Endothelial cell of umbilical vein (primary cell): ENCODE results near the gene ASAP2. TPM values are rescaled to one million over a fixed set of nuclear protein-coding genes. Genes with fewer than 3 reads are reported as not detected.

Experiments
- BruUV-seq: library from RNA; stranded (reverse); fragments of 400-500 nt; replicated peaks from 2 replicates; lab custom pipeline; 2021; lab: Mats Ljungman, UMichigan
- CTCF ChIA-PET: fragments of 300-600, 350-600 bp; sonication (Branson Sonifier 250); formaldehyde crosslinking; loops from one replicate; lab custom pipeline; 2021; ENCODE audit warnings: antibody characterized with exemption, inconsistent platforms; lab: Charles Lee
- POLR2A ChIA-PET: fragments of 300-600, 350-600 bp; sonication (Branson Sonifier 250); formaldehyde crosslinking; loops from one replicate; lab custom pipeline; 2021; ENCODE audit warnings: antibody characterized with exemption, inconsistent platforms; lab: Charles Lee
- DNase-seq: peaks from one replicate; pipeline ENCODE4 v3.0.0-alpha.2; 2011; ENCODE audit warnings: low read depth, low spot score
- FAIRE-seq: peaks from 2 replicates; lab custom pipeline; 2011; peaks lifted over from hg19 to GRCh38; lab: Jason Lieb, UNC
- H2AFZ ChIP-seq: 2 replicates; pipeline ENCODE4 v1.6.0; 2012; ENCODE audit warnings: low read depth, low read length, control low read depth, inconsistent platforms
- H3K27ac ChIP-seq: 2 replicates; pipeline ENCODE4 v1.5.1; 2011; ENCODE audit warnings: low read depth, mild to moderate bottlenecking, control low read depth, low read length, moderate library complexity; ENCODE audit not compliant: insufficient read depth
- H3K27me3 ChIP-seq, 2 experiments: 2 replicates each; pipeline versions ENCODE4 v1.6.0 to v1.6.1; 2011; ENCODE audit warnings: low read length in 2 of 2, mixed read lengths in 1 of 2; ENCODE audit not compliant: control insufficient read depth in 2 of 2, insufficient read depth in 2 of 2
- H3K36me3 ChIP-seq, 2 experiments: 2 replicates in 1 of 2; 3 replicates in 1 of 2; pipeline ENCODE4 v1.5.1; 2011; ENCODE audit warnings: low read length in 2 of 2, mild to moderate bottlenecking in 1 of 2, moderate library complexity in 1 of 2; ENCODE audit not compliant: control insufficient read depth in 2 of 2, insufficient read depth in 2 of 2; ENCODE audit errors: extremely low read depth in 1 of 2
- H3K4me1 ChIP-seq: 3 replicates; pipeline ENCODE4 v1.5.1; 2011; ENCODE audit warnings: mild to moderate bottlenecking, low read length; ENCODE audit not compliant: control insufficient read depth, insufficient read depth; ENCODE audit errors: extremely low read depth
- H3K4me2 ChIP-seq: 2 replicates; pipeline ENCODE4 v1.6.1; 2011; ENCODE audit warnings: low read length, control low read depth, mixed read lengths; ENCODE audit not compliant: insufficient read depth
- H3K4me3 ChIP-seq, 3 experiments: fragments of 200-600 bp in 1 of 3; sonication (generic), shearing (Covaris generic) in 1 of 3; replicated peaks in 1 of 3; 2 replicates each; pipeline ENCODE4 v1.5.1; 2011 to 2016; ENCODE audit warnings: control low read depth in 3 of 3, low read length in 3 of 3, mild to moderate bottlenecking in 2 of 3, inconsistent platforms in 1 of 3, low read depth in 1 of 3, moderate library complexity in 1 of 3; ENCODE audit not compliant: insufficient read depth in 1 of 3
- H3K79me2 ChIP-seq: 2 replicates; pipeline ENCODE4 v1.6.0; 2012; ENCODE audit warnings: low read length, inconsistent platforms; ENCODE audit not compliant: control insufficient read depth, insufficient read depth
- H3K9ac ChIP-seq: replicated peaks from 2 replicates; pipeline ENCODE3; 2011; ENCODE audit warnings: low read length, control low read depth; ENCODE audit not compliant: insufficient read depth; ENCODE audit errors: extremely low read depth
- H3K9me1 ChIP-seq: replicated peaks from 3 replicates; pipeline ENCODE4 v1.6.0; 2011; ENCODE audit warnings: mild to moderate bottlenecking, low read length; ENCODE audit not compliant: control insufficient read depth, insufficient read depth; ENCODE audit errors: extremely low read depth
- H3K9me3 ChIP-seq: replicated peaks from 2 replicates; pipeline ENCODE4 v1.5.1; 2012; ENCODE audit warnings: low read length, inconsistent platforms; ENCODE audit not compliant: control insufficient read depth, insufficient read depth
- H4K20me1 ChIP-seq: replicated peaks from 2 replicates; pipeline ENCODE3; 2011; ENCODE audit warnings: mild to moderate bottlenecking, low read length; ENCODE audit not compliant: control insufficient read depth, insufficient read depth; ENCODE audit errors: extremely low read depth
- CTCF ChIP-seq, 2 donors: IDR thresholded peaks; 1 replicate in 1 of 2; 2 replicates in 1 of 2; pipeline ENCODE4 v1.5.1; 2011; ENCODE audit warnings: low read length in 2 of 2, mild to moderate bottlenecking in 2 of 2, moderate library complexity in 2 of 2, control low read depth in 1 of 2, inconsistent platforms in 1 of 2, low read depth in 1 of 2; ENCODE audit not compliant: insufficient read depth in 1 of 2; ENCODE audit errors: extremely low read depth in 1 of 2
- EZH2 ChIP-seq: IDR thresholded peaks from 2 replicates; pipeline ENCODE4 v1.6.1; 2012; ENCODE audit warnings: borderline replicate concordance, low read depth, mild to moderate bottlenecking, moderate library complexity, low read length, inconsistent platforms; ENCODE audit not compliant: severe bottlenecking
- FOS ChIP-seq: IDR thresholded peaks from 2 replicates; pipeline ENCODE4 v1.6.1; 2011; ENCODE audit warnings: mild to moderate bottlenecking, low read length, moderate library complexity, borderline replicate concordance; ENCODE audit not compliant: insufficient read depth
- GATA2 ChIP-seq: IDR thresholded peaks from 2 replicates; pipeline ENCODE4 v1.7.0; 2011; ENCODE audit warnings: low read depth, mild to moderate bottlenecking, moderate library complexity, mixed read lengths, low read length; ENCODE audit not compliant: insufficient read length, insufficient read depth
- JUN ChIP-seq: IDR thresholded peaks from 2 replicates; pipeline ENCODE4 v1.6.1; 2011; ENCODE audit warnings: borderline replicate concordance, low read depth; ENCODE audit not compliant: insufficient read length, insufficient read depth
- MAX ChIP-seq: IDR thresholded peaks from 2 replicates; pipeline ENCODE4 v1.6.1; 2011; ENCODE audit not compliant: insufficient read depth, insufficient read length
- MYC ChIP-seq: IDR thresholded peaks from one replicate; pipeline ENCODE4 v1.6.1; 2011; ENCODE audit warnings: mild to moderate bottlenecking, low read depth, low read length
- POLR2A ChIP-seq: IDR thresholded peaks from 2 replicates; pipeline ENCODE4 v1.6.1; 2012; ENCODE audit warnings: low read depth, mild to moderate bottlenecking, control low read depth, low read length
- POLR2AphosphoS5 ChIP-seq: IDR thresholded peaks from 2 replicates; pipeline ENCODE4 v1.6.1; 2012; ENCODE audit warnings: low read depth, mild to moderate bottlenecking, control low read depth, low read length, moderate library complexity; ENCODE audit not compliant: insufficient read depth
- dilution Hi-C: fragments of 300-500 bp; cut with MboI; formaldehyde crosslinking; loops from one replicate; pipeline ENCODE4 v1.15.0; 2019; ENCODE audit warnings: low sequenced_read_pairs; ENCODE audit not compliant: extremely low pct_ligation_motif_present
- intact Hi-C: fragments of 100-400 bp; cut with micrococcal nuclease; formaldehyde crosslinking; loops from one replicate; pipeline ENCODE4 v1.10.0; 2022
- polyA plus RNA-seq, 4 experiments: library from polyadenylated mRNA; depleted of rRNA in 3 of 4; stranded (reverse) in 3 of 4; unstranded in 1 of 4; fragments of >200 nt; gene quantifications; 2 replicates each; pipeline versions ENCODE4 v1.2.1 to v1.2.3, GENCODE V29; 2011 to 2012; ENCODE audit warnings: missing spikeins in 1 of 4
- total RNA-seq: library from RNA; stranded (reverse); gene quantifications from 2 replicates; pipeline ENCODE4 v1.2.3, GENCODE V29; 2021

ASAP2 gene
- total and polyA plus RNA-seq, 2 donors (not counting 3 experiments of a cell fraction or from before 2014, with no cell fraction given), result 31.1 to 79.2 TPM

DNA sequence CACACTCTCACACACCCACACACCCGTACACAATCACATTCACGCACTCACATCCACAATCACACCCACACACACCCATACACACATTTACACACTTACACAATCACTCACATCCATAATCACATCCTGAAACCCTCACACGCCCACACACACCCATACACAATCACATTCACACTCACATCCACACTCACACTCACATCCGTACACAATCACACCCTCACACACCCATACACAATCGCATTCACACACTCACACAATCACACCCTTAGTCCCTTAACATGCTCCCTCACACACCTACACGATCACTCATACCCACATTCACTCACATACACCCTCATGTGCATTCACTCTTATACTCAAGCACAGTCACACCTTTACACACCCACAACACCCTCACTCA is 110.9 kb downstream of the ASAP2 start:
- intact Hi-C loops (no loop called here), dilution Hi-C loops (no loop called here)
- FAIRE-seq (no peak), DNase-seq (no peak)
- Histone ChIP-seq H3K9me1 (no peaks in the 10 kb centered on the region), H2AFZ (no peak overlapping the region), H3K79me2 (peaks cover 51% of the 10 kb centered on the region), H3K4me3 (no peak overlapping the region), H3K9me3 (no peaks in the 10 kb centered on the region), H3K36me3 (peaks cover 5 to 11% of the 10 kb centered on the region in 2 experiments), H3K27me3 (no peaks in the 10 kb centered on the region), H4K20me1 (no peaks in the 10 kb centered on the region), H3K4me2 (no peak overlapping the region), H3K9ac (no peak overlapping the region), H3K4me1 (peaks cover 5% of the 10 kb centered on the region), H3K27ac (no peak overlapping the region)
- no TSS peak for BruUV-seq
- TF ChIP-seq GATA2 (no peak), MAX (no peak), EZH2 (no peak), MYC (no peak), CTCF (IDR thresholded peaks at IDR 0.05; ENCODE audit: extremely low read depth in 1 of 2, insufficient read depth in 1 of 2, low read depth in 1 of 2, low read length in 2 of 2) (no peak), FOS (no peak), POLR2A (no peak), POLR2AphosphoS5 (no peak), JUN (no peak)
- CTCF ChIA-PET, result no interaction called here
- POLR2A ChIA-PET, result no interaction called here
